GM19351 (cell line): ENCODE data around the gene PAQR8.
"Not testable (repeated sequence)": the region's sequence is repeated elsewhere in the genome, so short reads cannot be mapped to it uniquely, and the experiment has no call there.

ENCODE experiments used
- ATAC-seq: cut with Tn5 transposase; IDR thresholded peaks from one replicate; pipeline ENCODE4 v1.9.1; 2021; ENCODE audit warnings: mild to moderate bottlenecking, moderate library complexity; ENCODE audit not compliant: unreplicated experiment

PAQR8 gene

DNA sequence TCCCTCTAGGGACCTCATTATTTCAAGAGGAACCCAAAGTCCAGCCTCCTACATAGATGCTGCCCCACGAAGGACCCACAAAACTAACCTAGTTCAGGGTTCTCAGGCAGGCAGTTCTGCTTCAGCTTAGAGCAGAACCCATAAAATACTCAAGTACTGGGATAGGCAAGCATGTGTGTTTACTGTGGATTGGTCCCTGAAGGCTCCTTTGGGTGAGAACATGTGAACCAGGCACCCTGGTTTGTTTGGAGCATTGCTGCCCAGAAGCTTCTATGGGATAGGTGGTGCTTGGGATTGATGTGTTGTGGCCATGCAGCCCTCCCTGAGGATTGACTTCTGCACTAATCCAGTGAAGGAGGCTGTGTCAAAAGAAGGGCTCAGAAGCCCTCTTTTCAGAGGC is 43.3 kb downstream of the PAQR8 start:
- ATAC-seq = no peak

DNA sequence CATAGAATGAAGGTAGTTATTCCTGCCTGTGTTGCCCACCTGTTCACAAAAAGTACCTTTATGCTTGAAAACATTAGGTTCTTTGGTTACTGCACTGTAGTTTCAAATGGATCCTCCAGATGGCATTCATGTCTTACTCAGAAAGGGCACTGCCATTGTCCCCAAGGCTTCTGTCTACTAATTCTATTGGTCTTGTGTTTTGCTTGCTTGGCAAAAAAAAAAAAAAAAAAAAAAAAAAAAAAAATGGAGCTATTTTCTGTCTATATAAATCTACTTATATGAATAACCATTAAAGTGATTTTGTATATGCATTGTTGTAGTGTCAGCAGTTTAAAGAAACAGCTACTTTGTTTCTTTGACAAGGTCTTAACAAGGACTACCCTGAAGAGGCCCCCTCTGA is 45.5 kb downstream of the PAQR8 start:
- ATAC-seq = peak; percentile 69

DNA sequence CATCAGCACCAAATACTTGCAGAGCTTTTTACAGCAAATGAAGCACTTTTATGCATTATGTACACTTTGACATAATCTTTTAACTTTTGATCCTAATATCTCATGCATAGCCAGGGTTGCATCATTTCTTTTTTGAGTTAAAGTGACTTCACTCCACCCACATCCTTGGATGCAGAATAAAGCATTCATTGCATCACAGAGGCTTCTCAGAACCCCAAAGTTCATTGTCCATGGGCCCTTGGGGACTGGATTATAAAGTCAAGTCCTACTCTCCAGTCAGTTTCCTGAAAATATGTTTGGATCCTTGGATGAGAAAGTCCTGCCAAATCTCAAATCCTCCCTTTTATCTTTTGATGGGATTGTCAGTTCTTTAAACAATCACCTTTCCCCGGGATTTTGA is 47.5 kb downstream of the PAQR8 start:
- ATAC-seq = no peak

GRCh38 chr6:52410979-52411378 is 49.0 kb downstream of the PAQR8 start:
- no peak for ATAC-seq

GRCh38 chr6:52411911-52412310 is 50.0 kb downstream of the PAQR8 start:
- no peak for ATAC-seq

GRCh38 chr6:52415333-52415732 is 53.4 kb downstream of the PAQR8 start:
- ATAC-seq = no peak

GRCh38 chr6:52415917-52416628 is 54.1 kb downstream of the PAQR8 start:
- ATAC-seq = no peak

DNA sequence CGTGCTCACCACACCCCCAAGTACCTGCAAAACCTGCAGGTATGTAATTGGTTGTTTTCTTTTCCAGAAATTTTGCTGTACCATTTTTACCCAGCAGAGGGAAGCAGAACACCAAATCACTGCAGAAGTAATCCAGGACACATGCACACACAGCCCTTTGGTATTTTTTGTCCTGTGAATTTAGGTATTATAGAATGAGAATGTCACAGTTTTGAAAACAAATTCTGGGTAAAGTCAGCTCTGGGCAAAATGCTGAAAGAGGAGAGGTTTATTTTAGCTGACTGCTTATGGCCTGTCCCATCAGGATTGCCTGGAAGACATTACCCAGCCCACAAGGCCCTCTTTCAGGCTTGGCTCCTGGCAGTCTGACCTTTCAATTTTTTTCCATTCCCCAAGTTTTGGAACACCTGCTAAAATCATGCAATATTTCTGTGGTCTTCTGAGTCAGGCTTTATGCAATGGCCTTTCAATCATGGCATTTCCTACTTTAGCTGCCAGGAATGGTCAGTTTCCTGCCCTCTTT is 54.7 kb downstream of the PAQR8 start:
- ATAC-seq = no peak

- ATAC-seq = no peak
Observed at GRCh38 chr6:52417675-52418111, 55.7 kb downstream of the PAQR8 start.

DNA sequence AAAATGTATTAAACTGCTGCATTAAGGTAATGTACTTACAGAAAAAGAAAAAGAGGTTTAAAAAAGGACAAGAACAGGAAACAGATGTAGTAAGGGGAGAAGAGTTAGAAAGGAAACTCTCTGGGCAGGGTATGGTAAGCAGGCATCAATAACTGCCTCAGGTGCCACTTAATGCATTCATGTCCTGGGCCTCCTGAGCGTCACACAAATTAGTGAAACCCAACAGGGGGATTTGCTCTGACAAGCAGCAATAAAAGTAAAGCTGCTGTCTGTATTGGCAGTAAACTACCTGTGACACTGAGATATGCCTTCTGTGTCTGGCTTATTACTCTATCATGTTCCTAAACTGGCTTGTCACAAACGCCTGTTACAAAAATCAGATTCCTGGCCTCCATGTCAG is 56.7 kb downstream of the PAQR8 start:
- ATAC-seq = no peak

GRCh38 chr6:52419809-52420667 is 58.1 kb downstream of the PAQR8 start, which contains the start of gene EFHC1:
Gene EFHC1 (plus strand): TSS chr6:52420342. CDS start chr6:52420411, 69 bp downstream.
- peak; percentile 89 for ATAC-seq

- no peak for ATAC-seq
Observed at GRCh38 chr6:52420668-52421358, 58.9 kb downstream of the PAQR8 start.

DNA sequence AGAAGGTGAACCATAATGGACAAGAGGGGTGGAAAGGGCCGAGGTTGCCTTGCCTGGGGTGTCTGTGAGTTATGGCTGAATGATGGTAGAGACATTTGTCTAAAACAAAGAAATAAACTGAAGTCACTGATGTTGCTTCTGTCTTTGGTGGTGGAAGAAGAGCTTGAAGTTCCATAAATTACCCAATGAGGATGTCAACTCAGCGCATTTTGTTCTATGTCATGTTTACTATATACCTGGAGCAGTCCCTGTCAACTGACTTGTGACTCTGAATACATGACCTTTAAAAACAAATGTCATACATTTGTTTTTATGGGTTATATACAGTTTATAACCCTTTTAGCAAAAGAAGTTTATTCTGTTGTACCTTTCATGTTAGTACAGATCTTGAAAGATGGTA is 60.2 kb downstream of the PAQR8 start:
- no peak for ATAC-seq

GRCh38 chr6:52423448-52423847 is 61.5 kb downstream of the PAQR8 start:
- no peak for ATAC-seq

DNA sequence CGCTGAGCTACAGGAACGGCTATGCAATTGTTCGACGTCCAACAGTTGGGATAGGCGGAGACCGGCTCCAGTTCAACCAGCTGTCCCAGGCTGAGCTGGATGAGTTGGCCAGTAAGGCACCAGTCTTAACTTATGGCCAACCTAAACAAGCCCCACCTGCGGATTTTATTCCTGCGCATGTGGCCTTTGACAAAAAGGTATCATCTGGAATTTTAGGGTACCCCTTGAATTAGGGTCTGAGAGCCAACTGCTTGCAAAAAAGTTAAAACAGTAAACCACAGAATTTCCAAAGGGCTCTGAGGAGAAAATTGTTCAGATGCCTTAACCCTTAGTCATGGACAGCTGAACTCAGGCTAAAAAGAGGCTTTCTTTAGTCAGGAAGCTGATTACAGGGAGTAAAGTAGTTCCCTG is 62.0 kb downstream of the PAQR8 start:
- ATAC-seq = no peak

GRCh38 chr6:52424513-52424912 is 62.6 kb downstream of the PAQR8 start:
- ATAC-seq = no peak

DNA sequence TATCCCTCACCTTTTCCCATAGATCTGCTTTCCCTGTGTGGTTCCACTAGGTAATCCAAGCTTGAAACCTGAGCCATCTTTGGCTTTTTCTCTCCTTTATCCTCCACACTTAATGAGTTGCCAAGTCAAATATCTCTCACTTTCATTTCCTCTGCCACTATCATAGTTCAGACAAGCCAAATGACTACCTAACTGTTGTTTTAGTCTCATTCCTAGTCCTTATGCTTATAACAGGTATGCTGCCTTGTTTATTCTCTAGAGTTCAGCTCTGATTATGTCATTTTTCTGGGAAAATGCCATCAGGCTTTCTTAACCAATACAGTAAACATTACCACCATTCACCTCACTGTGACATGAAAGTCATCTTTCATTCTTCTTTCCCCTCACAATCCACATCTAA is 64.7 kb downstream of the PAQR8 start:
- ATAC-seq = peak; percentile 55

GRCh38 chr6:52433294-52433693 is 71.3 kb downstream of the PAQR8 start:
- ATAC-seq = not testable (repeated sequence)

DNA sequence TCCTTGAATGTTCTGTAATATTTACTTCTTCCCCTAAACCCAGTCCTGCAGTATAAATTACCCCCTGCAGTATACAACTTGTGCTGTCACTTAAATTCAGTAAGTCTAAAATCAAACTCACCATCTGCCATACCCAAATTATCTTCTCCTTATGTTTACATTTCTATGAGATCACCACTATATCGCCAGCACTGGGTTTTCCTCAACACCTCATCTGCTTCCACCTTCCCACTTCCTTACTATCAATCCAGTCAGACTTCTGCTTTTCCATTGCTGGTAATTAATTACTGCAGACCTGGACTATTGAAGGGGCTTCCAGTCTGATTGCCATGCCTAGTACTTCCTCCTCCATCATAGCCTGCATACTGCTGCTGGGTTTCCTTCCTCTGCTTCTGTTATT is 73.4 kb downstream of the PAQR8 start:
- ATAC-seq = no peak

GRCh38 chr6:52438926-52439325 is 77.0 kb downstream of the PAQR8 start:
- ATAC-seq = no peak

- ATAC-seq = no peak
Observed at GRCh38 chr6:52454556-52454955, 92.6 kb downstream of the PAQR8 start.
